Left ventricle myocardium inferior (tissue), 1 donor: ENCODE measurements around the gene PABPN1. TPM values are rescaled to one million over a fixed set of nuclear protein-coding genes. Genes with fewer than 3 reads are reported as not detected.
A peak's percentile ranks its signal among the peaks of the same experiment; 100 is the strongest.

Source experiments
- DNase-seq: peaks from one replicate; pipeline ENCODE4 v3.0.0-alpha.2; 2020
- H3K27ac ChIP-seq: fragments of 200-600 bp; replicated peaks from 2 replicates; pipeline ENCODE4 v1.8.0; 2021
- H3K27me3 ChIP-seq: fragments of 200-600 bp; 2 replicates; pipeline ENCODE4 v1.8.0; 2021; ENCODE audit warnings: low read depth
- H3K36me3 ChIP-seq: fragments of 200-600 bp; 2 replicates; pipeline ENCODE4 v1.8.0; 2021
- H3K4me1 ChIP-seq: fragments of 200-600 bp; 2 replicates; pipeline ENCODE4 v1.8.0; 2021
- H3K4me3 ChIP-seq: fragments of 200-600 bp; 2 replicates; pipeline ENCODE4 v1.8.0; 2021; ENCODE audit warnings: mild to moderate bottlenecking, moderate library complexity
- H3K9me3 ChIP-seq: fragments of 200-600 bp; replicated peaks from 2 replicates; pipeline ENCODE4 v1.8.0; 2021
- intact Hi-C: fragments of 100-400 bp; cut with micrococcal nuclease; formaldehyde crosslinking; loops from one replicate; pipeline ENCODE4 v1.11.0; 2022
- total RNA-seq: library from RNA; stranded (reverse); fragmentation: NEBNext Ultra II Directional; extraction: Animal tissue kit (Norgen Biotek cat#: 25700); gene quantifications from one replicate; pipeline ENCODE4 v1.2.1, GENCODE V29; 2021
- TF ChIP-seq, protein P1 (sequence below): fragments of 200-600 bp; IDR thresholded peaks from 2 replicates; pipeline ENCODE4 v1.8.0; 2021; ENCODE audit warnings: antibody characterized with exemption, mild to moderate bottlenecking, borderline replicate concordance
- donor health status: DM: no; HTN: yes; CAD: no; lungs with severe emphysema.

The PABPN1 gene
- total RNA-seq, 1 donor from 2014 or later: 71.2 TPM

DNA sequence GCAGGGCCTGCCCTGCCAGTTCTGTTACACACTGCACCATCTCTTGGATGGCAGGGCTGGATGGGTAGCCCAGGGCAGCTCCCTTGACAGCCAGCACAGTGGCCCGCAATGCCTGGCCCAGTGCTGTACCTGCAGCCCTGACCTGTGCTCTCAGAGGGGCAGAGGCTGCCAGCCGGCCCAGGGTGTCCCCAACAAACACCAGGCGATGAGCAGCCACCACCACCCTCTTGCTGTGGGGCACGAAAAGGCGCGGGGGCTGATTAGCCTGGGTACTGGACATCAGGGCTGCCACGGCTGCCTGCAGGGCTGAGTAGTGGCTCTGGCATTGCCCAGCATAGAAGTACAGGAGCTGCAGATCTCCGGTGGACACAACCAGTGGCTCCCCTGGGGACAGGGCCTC is 36.0 kb downstream of the PABPN1 start:
- Histone ChIP-seq H3K4me1 (peaks cover 29% of the 10 kb centered on the region), H3K9me3 (no peaks in the 10 kb centered on the region), H3K36me3 (no peaks in the 10 kb centered on the region), H3K27ac (no peak overlapping the region), H3K4me3 (no peak overlapping the region), H3K27me3 (no peaks in the 10 kb centered on the region)
- no peak for DNase-seq
- TF ChIP-seq, protein P1, sequence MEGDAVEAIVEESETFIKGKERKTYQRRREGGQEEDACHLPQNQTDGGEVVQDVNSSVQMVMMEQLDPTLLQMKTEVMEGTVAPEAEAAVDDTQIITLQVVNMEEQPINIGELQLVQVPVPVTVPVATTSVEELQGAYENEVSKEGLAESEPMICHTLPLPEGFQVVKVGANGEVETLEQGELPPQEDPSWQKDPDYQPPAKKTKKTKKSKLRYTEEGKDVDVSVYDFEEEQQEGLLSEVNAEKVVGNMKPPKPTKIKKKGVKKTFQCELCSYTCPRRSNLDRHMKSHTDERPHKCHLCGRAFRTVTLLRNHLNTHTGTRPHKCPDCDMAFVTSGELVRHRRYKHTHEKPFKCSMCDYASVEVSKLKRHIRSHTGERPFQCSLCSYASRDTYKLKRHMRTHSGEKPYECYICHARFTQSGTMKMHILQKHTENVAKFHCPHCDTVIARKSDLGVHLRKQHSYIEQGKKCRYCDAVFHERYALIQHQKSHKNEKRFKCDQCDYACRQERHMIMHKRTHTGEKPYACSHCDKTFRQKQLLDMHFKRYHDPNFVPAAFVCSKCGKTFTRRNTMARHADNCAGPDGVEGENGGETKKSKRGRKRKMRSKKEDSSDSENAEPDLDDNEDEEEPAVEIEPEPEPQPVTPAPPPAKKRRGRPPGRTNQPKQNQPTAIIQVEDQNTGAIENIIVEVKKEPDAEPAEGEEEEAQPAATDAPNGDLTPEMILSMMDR: no peak
- intact Hi-C loops: no loop called here

DNA sequence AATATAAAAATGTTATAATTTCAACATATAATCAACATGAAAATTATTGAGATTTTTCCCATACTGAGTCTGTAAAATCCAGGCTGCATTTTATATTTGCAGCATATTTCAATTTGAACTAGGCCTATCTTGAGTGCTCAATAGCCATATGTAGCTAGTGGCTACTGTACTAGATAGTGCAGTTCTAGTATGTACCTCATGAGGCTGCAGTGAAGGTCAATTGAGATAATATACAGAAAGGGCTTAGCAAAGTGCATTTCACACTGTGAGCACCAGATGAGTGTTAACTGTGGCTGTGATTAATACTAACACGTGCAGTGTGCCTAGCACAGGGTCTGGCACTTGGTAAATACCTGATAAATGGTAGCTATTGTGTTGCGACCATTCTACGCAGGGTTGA is 36.8 kb downstream of the PABPN1 start:
- no peak overlapping the region for H3K27ac ChIP-seq
- peaks cover 21% of the 10 kb centered on the region for H3K4me1 ChIP-seq
- H3K9me3 ChIP-seq: no peaks in the 10 kb centered on the region
- DNase-seq: no peak
- TF ChIP-seq, protein P1: peak; percentile 30
- peaks cover under 1% of the 10 kb centered on the region for H3K27me3 ChIP-seq
- intact Hi-C loops: no loop called here
- H3K36me3 ChIP-seq: no peaks in the 10 kb centered on the region
- no peak overlapping the region for H3K4me3 ChIP-seq

DNA sequence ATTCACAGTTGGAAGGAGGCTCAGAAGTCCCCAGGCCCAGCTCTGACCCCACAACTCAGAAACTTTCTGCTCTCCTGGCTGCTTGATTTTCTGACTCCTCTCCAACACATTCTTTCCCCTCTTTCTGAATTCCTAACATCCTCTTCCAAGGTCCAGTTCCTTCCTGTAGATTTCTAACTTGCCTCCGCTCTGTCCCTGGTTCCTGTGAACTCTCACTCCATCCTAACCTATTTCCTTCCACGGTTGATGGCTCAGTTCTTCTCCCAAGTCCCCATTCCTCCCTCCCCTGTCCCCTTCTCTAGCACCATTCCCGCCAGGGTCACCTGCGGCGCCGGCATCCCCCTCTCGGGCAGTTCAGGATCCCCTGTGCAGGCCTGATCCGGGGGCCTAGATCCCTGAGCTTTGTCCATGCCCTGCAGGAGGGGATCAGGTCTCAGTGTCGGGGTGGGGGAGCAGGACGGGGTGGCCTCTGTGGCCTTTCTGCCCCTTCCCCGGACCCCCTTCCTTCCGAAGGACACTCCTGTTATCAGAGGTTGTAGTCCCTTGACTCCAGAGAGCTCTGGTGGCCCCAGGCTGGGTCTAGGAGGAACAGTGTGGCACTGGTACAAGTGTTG is 37.4 kb downstream of the PABPN1 start:
- no peak overlapping the region for H3K27ac ChIP-seq
- peaks cover 20% of the 10 kb centered on the region for H3K4me1 ChIP-seq
- no peak for DNase-seq
- intact Hi-C loops: no loop called here
- H3K36me3 ChIP-seq: no peaks in the 10 kb centered on the region
- TF ChIP-seq, protein P1: no peak
- H3K27me3 ChIP-seq: peaks cover 6% of the 10 kb centered on the region
- no peak overlapping the region for H3K4me3 ChIP-seq
- no peaks in the 10 kb centered on the region for H3K9me3 ChIP-seq

DNA sequence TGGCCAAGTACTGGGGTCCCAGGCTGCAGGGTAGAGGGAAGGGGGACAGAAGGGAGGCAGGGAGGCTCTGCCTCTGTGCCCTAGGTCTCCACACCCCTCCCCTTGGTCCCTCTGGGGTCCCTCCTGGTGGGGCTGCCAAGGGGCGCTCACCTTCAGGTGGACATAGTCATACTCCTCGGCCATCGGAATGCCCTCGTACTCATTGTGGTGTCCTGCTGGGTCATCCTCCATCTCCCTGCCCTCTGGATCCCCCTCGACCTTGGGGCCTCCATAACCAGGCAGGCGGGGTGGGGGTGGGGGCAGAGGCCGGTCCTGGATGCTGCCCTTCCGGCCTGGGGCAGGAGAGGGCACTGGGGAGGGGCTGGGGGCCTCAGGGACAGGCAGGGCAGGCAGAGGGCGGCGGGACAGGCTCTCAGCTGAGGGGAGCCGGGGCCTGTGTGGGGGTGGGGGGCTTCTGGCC is 37.9 kb downstream of the PABPN1 start:
- no peak for DNase-seq
- Histone ChIP-seq H3K36me3 (no peaks in the 10 kb centered on the region), H3K4me1 (peaks cover 26% of the 10 kb centered on the region), H3K9me3 (no peaks in the 10 kb centered on the region), H3K27me3 (peaks cover 9% of the 10 kb centered on the region), H3K27ac (no peak overlapping the region), H3K4me3 (no peak overlapping the region)
- TF ChIP-seq, protein P1: no peak
- intact Hi-C loops: no loop called here

DNA sequence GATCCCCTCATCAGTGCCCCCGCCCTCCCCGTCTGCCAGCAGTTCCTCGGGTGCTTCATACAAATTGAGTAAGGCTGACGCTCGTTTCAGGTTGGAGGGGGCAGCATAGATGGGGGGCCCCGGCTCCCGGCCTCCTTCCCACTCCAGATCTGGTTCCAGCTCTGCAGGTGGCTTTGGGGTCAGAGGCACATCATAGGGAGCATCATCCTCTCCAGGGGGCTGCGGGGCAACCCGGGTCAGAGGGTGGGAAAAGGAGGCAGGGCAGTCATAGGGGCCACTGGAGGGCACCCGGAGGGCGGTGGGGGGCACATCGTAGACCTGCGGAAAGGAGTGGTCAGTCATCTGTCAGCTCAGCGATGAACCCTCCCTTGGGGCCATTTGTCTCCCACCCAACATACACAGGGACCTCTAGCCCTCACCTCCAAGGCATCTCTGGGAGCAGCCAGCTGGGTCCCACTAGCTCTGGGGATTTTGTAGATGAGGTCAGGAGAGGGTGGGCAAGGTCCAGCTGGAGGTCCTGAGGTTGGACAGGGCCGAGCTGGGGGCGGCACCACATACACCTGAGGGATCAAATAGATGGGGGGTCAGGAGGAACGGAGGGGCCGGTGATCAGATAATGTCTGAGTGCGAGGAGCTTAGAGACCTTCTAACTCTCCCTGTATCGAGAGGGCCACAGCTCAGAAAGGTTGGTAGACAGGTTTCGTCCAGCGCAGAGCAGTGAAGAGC is 38.6 kb downstream of the PABPN1 start:
- intact Hi-C loops: no loop called here
- Histone ChIP-seq H3K9me3 (no peaks in the 10 kb centered on the region), H3K36me3 (no peaks in the 10 kb centered on the region), H3K4me1 (peaks cover 30% of the 10 kb centered on the region), H3K27ac (no peak overlapping the region), H3K27me3 (peaks cover 15% of the 10 kb centered on the region), H3K4me3 (no peak overlapping the region)
- no peak for DNase-seq
- TF ChIP-seq, protein P1: no peak
